Coronary artery (tissue), 2 donors: ENCODE measurements around the gene ATP8A1.

Experiments used
- DNase-seq: peaks from one replicate; pipeline ENCODE4 v3.0.0-alpha.2; 2017; ENCODE audit warnings: low spot score
- H3K27ac ChIP-seq, 2 donors: fragments of 200-600 bp; sonication (generic); one replicate each; pipeline ENCODE4 v1.5.1; 2016 to 2019
- H3K4me3 ChIP-seq: fragments of 200-600 bp; sonication (generic); 2 replicates; pipeline ENCODE4 v1.5.1; 2016; ENCODE audit warnings: mild to moderate bottlenecking, moderate library complexity
- CTCF ChIP-seq: fragments of 200-600 bp; sonication (generic); IDR thresholded peaks from one replicate; pipeline ENCODE4 v1.5.1; 2019; ENCODE audit warnings: antibody characterized with exemption

Gene ATP8A1

GRCh38 chr4:42626629-42627146 is 30.2 kb downstream of the ATP8A1 start:
- Histone ChIP-seq H3K4me3 (no peak overlapping the region), H3K27ac (no peak overlapping the region)
- no peak for DNase-seq
- TF ChIP-seq CTCF: no peak

GRCh38 chr4:42625329-42625728 is 31.6 kb downstream of the ATP8A1 start:
- H3K4me3 ChIP-seq: no peak overlapping the region
- DNase-seq: no peak
- TF ChIP-seq CTCF: no peak
- no peak overlapping the region for H3K27ac ChIP-seq

GRCh38 chr4:42624551-42624950 is 32.4 kb downstream of the ATP8A1 start:
- Histone ChIP-seq H3K4me3 (no peak overlapping the region), H3K27ac (no peak overlapping the region)
- no peak for DNase-seq
- TF ChIP-seq CTCF: no peak

- no peak for DNase-seq
- H3K27ac ChIP-seq: no peak overlapping the region
Observed at GRCh38 chr4:42618023-42618422, 38.9 kb downstream of the ATP8A1 start.

GRCh38 chr4:42617030-42617429 is 39.9 kb downstream of the ATP8A1 start:
- DNase-seq: no peak
- no peak overlapping the region for H3K4me3 ChIP-seq
- TF ChIP-seq CTCF: no peak

More at GRCh38 chr4:42618023-42618422, 38.9 kb downstream of the ATP8A1 start:
- TF ChIP-seq CTCF: no peak
- H3K4me3 ChIP-seq: no peak overlapping the region

GRCh38 chr4:42616572-42616971 is 40.3 kb downstream of the ATP8A1 start:
- DNase-seq: no peak
- TF ChIP-seq CTCF: no peak
- no peak overlapping the region for H3K4me3 ChIP-seq
- no peak overlapping the region for H3K27ac ChIP-seq

More at GRCh38 chr4:42617030-42617429, 39.9 kb downstream of the ATP8A1 start:
- H3K27ac ChIP-seq: no peak overlapping the region

- DNase-seq: no peak
- Histone ChIP-seq H3K4me3 (no peak overlapping the region), H3K27ac (no peak overlapping the region)
- TF ChIP-seq CTCF: no peak
Observed at GRCh38 chr4:42615131-42615763, 41.7 kb downstream of the ATP8A1 start.
